Loucy (cell line): Measurements from ENCODE around the gene ATAD2B.

Experiments used
- H2AFZ ChIP-seq: fragments of 200-600 bp; sonication (generic); 2 replicates; pipeline ENCODE4 v1.6.0; 2016; ENCODE audit warnings: antibody characterized with exemption, mild to moderate bottlenecking, low read length, moderate library complexity
- H3F3A ChIP-seq: fragments of 200-600 bp; 2 replicates; pipeline ENCODE4 v1.6.0; 2016; ENCODE audit warnings: antibody characterized with exemption, low read depth, mild to moderate bottlenecking
- H3K27me3 ChIP-seq: fragments of 200-600 bp; sonication (generic); 2 replicates; pipeline ENCODE4 v1.6.1; 2014; ENCODE audit warnings: low read length, mild to moderate bottlenecking; ENCODE audit not compliant: insufficient read depth, poor library complexity, severe bottlenecking
- H3K36me3 ChIP-seq: fragments of 200-600 bp; sonication (generic); 2 replicates; pipeline ENCODE4 v1.6.1; 2016; ENCODE audit warnings: low read length; ENCODE audit not compliant: insufficient read depth
- H3K4me1 ChIP-seq: fragments of 200-600 bp; sonication (generic); 2 replicates; pipeline ENCODE4 v1.5.1; 2014; ENCODE audit warnings: low read length, mild to moderate bottlenecking; ENCODE audit not compliant: insufficient read depth, poor library complexity, severe bottlenecking
- H3K4me2 ChIP-seq: fragments of 200-600 bp; sonication (generic); 2 replicates; pipeline ENCODE4 v1.6.0; 2014; ENCODE audit warnings: antibody characterized with exemption, low read length, low read depth, mild to moderate bottlenecking; ENCODE audit not compliant: poor library complexity, severe bottlenecking
- H3K4me3 ChIP-seq: fragments of 200-600 bp; sonication (generic); 2 replicates; pipeline ENCODE4 v1.5.1; 2014; ENCODE audit warnings: low read length, mild to moderate bottlenecking, mixed read lengths; ENCODE audit not compliant: poor library complexity, severe bottlenecking
- H3K79me2 ChIP-seq: fragments of 200-600 bp; sonication (generic); 2 replicates; pipeline ENCODE4 v1.6.1; 2014; ENCODE audit warnings: low read length; ENCODE audit not compliant: insufficient read depth
- H3K9ac ChIP-seq: fragments of 200-600 bp; sonication (generic); 2 replicates; pipeline ENCODE4 v1.6.0; 2014; ENCODE audit warnings: mild to moderate bottlenecking, low read depth, low read length, moderate library complexity; ENCODE audit not compliant: poor library complexity, severe bottlenecking
- H3K9me2 ChIP-seq: fragments of 200-600 bp; sonication (generic); replicated peaks from 2 replicates; pipeline ENCODE4 v1.6.1; 2016; ENCODE audit warnings: low read depth, low read length, mixed read lengths
- H3K9me3 ChIP-seq: fragments of 200-600 bp; sonication (generic); 2 replicates; pipeline ENCODE4 v1.6.1; 2014; ENCODE audit warnings: mild to moderate bottlenecking, antibody characterized with exemption, low read length, low read depth; ENCODE audit not compliant: insufficient read depth
- H4K20me1 ChIP-seq: fragments of 200-600 bp; sonication (generic); 2 replicates; pipeline ENCODE4 v1.6.0; 2014; ENCODE audit warnings: antibody characterized with exemption, low read length, mild to moderate bottlenecking; ENCODE audit not compliant: insufficient read depth, poor library complexity, severe bottlenecking
- CTCF ChIP-seq: fragments of 200-600 bp; sonication (generic); conservative IDR thresholded peaks from 2 replicates; pipeline ENCODE4 v1.5.1; 2014; ENCODE audit warnings: mild to moderate bottlenecking, antibody characterized with exemption, low read length
- EZH2phosphoT487 ChIP-seq: fragments of 200-600 bp; IDR thresholded peaks from 2 replicates; pipeline ENCODE4 v1.6.1; 2018; ENCODE audit warnings: antibody characterized with exemption, mild to moderate bottlenecking, moderate library complexity, borderline replicate concordance

ATAD2B gene

DNA sequence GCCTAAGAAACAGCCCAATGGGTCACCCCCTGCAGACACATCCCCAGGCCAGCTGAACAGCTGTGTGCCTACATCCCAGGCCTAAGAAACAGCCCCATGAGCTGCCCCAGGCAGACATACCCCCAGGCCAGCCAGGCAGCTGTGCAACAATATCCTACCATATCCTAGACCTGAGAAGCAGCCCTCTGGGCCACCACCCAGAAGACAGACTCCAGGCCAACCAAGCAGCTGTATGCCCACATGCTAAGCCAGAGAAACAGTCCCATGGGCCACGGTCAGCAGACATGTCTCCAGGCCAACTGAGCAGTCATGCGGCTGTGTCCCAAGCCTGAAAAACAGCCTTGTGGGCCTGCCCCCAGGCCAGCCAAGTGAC, 205.5 kb downstream of the ATAD2B start:
- Histone ChIP-seq H3K27me3 (no peaks in the 10 kb centered on the region), H3K79me2 (no peaks in the 10 kb centered on the region), H3K9me2 (no peaks in the 10 kb centered on the region), H2AFZ (no peak overlapping the region), H3F3A (no peaks in the 10 kb centered on the region), H3K9me3 (peaks cover 16% of the 10 kb centered on the region; the same call in 1 of the 2 replicates), H3K36me3 (0 out of 2 replicates have a peak, but pooled peaks cover 3% of the 10 kb centered on the region), H3K4me1 (no peaks in the 10 kb centered on the region), H3K4me3 (no peak overlapping the region), H3K9ac (no peak overlapping the region), H4K20me1 (no peaks in the 10 kb centered on the region), H3K4me2 (no peak overlapping the region)
- no peak for TF ChIP-seq CTCF
- no peak for TF ChIP-seq EZH2phosphoT487

DNA sequence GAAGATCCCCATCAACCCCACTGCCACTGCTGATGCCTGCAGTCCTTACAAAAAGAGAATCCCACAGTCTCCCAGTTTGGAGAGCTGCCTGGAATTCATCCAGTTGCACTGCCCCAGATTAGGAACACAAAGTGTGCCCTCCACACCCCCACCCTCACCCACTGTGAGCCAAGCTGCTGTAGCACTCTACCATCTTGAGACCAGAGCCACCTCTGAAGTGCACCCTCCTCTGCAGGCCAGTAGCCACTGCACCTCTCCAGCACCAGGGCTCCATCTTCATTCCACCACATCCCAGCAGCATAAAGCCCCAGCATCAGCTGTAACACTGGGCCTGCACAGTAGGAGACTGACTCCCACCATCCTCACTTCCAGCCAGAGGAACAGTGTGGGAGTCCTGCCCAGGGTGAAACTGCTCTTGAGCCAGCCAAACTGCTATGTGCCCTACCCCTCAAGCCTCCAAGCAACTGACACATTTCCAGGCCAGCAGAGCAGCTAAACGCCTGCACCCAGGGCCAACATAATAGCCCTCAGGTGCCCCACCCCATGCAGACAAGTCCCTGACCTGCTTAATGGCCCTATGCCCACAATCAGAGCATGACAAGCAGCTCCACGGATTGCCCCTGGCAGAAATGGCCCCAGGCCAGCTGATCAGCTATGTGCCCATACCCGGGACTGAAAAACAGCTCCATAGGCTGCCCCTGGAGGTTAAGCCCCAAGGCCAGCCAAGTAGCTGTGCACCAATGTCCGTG, 206.0 kb downstream of the ATAD2B start:
- Histone ChIP-seq H4K20me1 (no peaks in the 10 kb centered on the region), H3K9ac (no peak overlapping the region), H3K27me3 (no peaks in the 10 kb centered on the region), H3K9me2 (no peaks in the 10 kb centered on the region), H3K79me2 (no peaks in the 10 kb centered on the region), H2AFZ (no peak overlapping the region), H3K4me1 (no peaks in the 10 kb centered on the region), H3F3A (no peaks in the 10 kb centered on the region), H3K36me3 (0 out of 2 replicates have a peak, but pooled peaks cover 3% of the 10 kb centered on the region), H3K4me2 (no peak overlapping the region), H3K4me3 (no peak overlapping the region), H3K9me3 (peaks cover 16% of the 10 kb centered on the region; the same call in 1 of the 2 replicates)
- TF ChIP-seq EZH2phosphoT487 (no peak), CTCF (no peak)

DNA sequence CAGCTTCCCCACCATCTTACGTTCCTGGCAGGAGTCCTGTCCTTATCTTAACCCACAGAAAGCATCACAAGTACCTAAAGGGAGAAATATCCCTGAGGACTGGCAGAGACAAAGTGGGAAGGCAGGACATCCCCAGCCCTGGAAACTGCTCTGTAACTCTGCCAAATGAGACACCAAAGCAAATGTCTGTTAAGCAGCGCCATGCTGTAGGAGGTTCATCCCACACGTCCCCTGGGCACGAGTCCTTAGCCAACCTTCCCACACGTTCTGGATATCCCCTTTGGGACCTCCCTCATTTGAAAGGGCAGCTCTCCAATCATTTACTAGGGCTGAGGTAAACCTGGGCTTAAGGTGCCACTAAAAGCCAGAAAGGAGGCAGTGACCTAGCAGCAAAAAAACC, 207.2 kb downstream of the ATAD2B start:
- no peaks in the 10 kb centered on the region for H3F3A ChIP-seq
- H4K20me1 ChIP-seq = no peaks in the 10 kb centered on the region
- H3K9me3 ChIP-seq = peaks cover 16% of the 10 kb centered on the region; the same call in 1 of the 2 replicates

More for the DNA sequence above, 207.2 kb downstream of the ATAD2B start:
- H2AFZ ChIP-seq = no peak overlapping the region
- TF ChIP-seq EZH2phosphoT487 (no peak), CTCF (no peak)
- 0 out of 2 replicates have a peak, but pooled peaks cover 3% of the 10 kb centered on the region for H3K36me3 ChIP-seq
- no peaks in the 10 kb centered on the region for H3K9me2 ChIP-seq
- no peaks in the 10 kb centered on the region for H3K27me3 ChIP-seq
- H3K4me2 ChIP-seq = no peak overlapping the region
- H3K79me2 ChIP-seq = no peaks in the 10 kb centered on the region
- H3K4me1 ChIP-seq = no peaks in the 10 kb centered on the region
- no peak overlapping the region for H3K4me3 ChIP-seq
- no peak overlapping the region for H3K9ac ChIP-seq
